Panc1 (cell line): ENCODE measurements around the gene SLC9B1. TPM values are rescaled to one million over a fixed set of nuclear protein-coding genes. Genes with fewer than 3 reads are reported as not detected.

Experiments used
- ATAC-seq: fragments of 200-7000 bp; cut with Tn5 transposase; 2 replicates; pipeline ENCODE4 v1.9.1; 2020; ENCODE audit warnings: mild to moderate bottlenecking, moderate library complexity
- BruUV-seq: library from RNA; stranded (reverse); fragments of 400-500 nt; replicated peaks from 2 replicates; lab custom pipeline; 2021; lab: Mats Ljungman, UMichigan
- CTCF ChIA-PET: fragments of 300-600 bp; sonication (Branson Sonifier 250); formaldehyde crosslinking; loops from one replicate; lab custom pipeline; 2022; ENCODE audit warnings: antibody characterized with exemption; lab: Charles Lee
- POLR2A ChIA-PET: fragments of 300-600 bp; sonication (Branson Sonifier 250); formaldehyde crosslinking; loops from one replicate; lab custom pipeline; 2022; ENCODE audit warnings: antibody characterized with exemption; lab: Charles Lee
- DNase-seq: peaks from one replicate; pipeline ENCODE4 v3.0.0-alpha.2; 2010; ENCODE audit warnings: low read depth, low spot score
- H3K27ac ChIP-seq: 2 replicates; pipeline ENCODE4 v1.5.1; 2011; ENCODE audit warnings: mild to moderate bottlenecking, low read length, inconsistent platforms
- H3K27me3 ChIP-seq: fragments of 200-500 bp; sonication (Bioruptor generic); 2 replicates; pipeline ENCODE4 v1.6.0; 2014; ENCODE audit warnings: low read length, inconsistent platforms; ENCODE audit not compliant: control insufficient read depth, insufficient read depth
- H3K36me3 ChIP-seq: fragments of 200-500 bp; sonication (Bioruptor generic); 2 replicates; pipeline ENCODE4 v1.5.1; 2014; ENCODE audit warnings: inconsistent platforms, mild to moderate bottlenecking, low read length, moderate library complexity; ENCODE audit not compliant: control insufficient read depth, insufficient read depth
- H3K4me1 ChIP-seq: 2 replicates; pipeline ENCODE4 v1.5.1; 2011; ENCODE audit warnings: inconsistent platforms, mild to moderate bottlenecking, low read length, moderate library complexity; ENCODE audit not compliant: control insufficient read depth, insufficient read depth
- H3K4me3 ChIP-seq, 2 experiments: 2 replicates each; pipeline ENCODE4 v1.5.1; 2011 to 2012; ENCODE audit warnings: low read depth in 2 of 2, low read length in 2 of 2, mild to moderate bottlenecking in 2 of 2, inconsistent platforms in 1 of 2, moderate library complexity in 1 of 2
- H3K9me3 ChIP-seq: fragments of 200-500 bp; sonication (Bioruptor generic); 2 replicates; pipeline ENCODE4 v1.5.1; 2014; ENCODE audit warnings: low read depth, mild to moderate bottlenecking, inconsistent platforms, low read length, moderate library complexity; ENCODE audit not compliant: control insufficient read depth, insufficient read depth
- POLR2AphosphoS5 ChIP-seq: IDR thresholded peaks from 2 replicates; pipeline ENCODE4 v1.6.1; 2012; ENCODE audit warnings: mild to moderate bottlenecking, low read depth, low read length, moderate library complexity
- REST ChIP-seq, 2 experiments: IDR thresholded peaks; 2 replicates each; pipeline ENCODE4 v1.6.1; 2011 to 2012; ENCODE audit warnings: low read depth in 2 of 2, control low read depth in 1 of 2, low read length in 1 of 2, mild to moderate bottlenecking in 1 of 2, moderate library complexity in 1 of 2; ENCODE audit not compliant: insufficient read depth in 1 of 2
- SIN3A ChIP-seq: IDR thresholded peaks from 2 replicates; pipeline ENCODE4 v1.6.1; 2012; ENCODE audit warnings: low read depth, mild to moderate bottlenecking, low read length, moderate library complexity, borderline replicate concordance; ENCODE audit not compliant: insufficient read depth
- TCF7L2 ChIP-seq: IDR thresholded peaks from 2 replicates; pipeline ENCODE4 v1.6.1; 2011; ENCODE audit warnings: mild to moderate bottlenecking, low read depth, low read length, inconsistent platforms
- in situ Hi-C: cut with HindIII; loops from 2 replicates; pipeline ENCODE4 v1.10.0; 2016; ENCODE audit warnings: low sequenced_read_pairs, low pct_unique_long_range_greater_than_20kb
- intact Hi-C: fragments of 100-400 bp; cut with micrococcal nuclease; formaldehyde crosslinking; loops from one replicate; pipeline ENCODE4 v1.10.0; 2022; ENCODE audit not compliant: unreplicated experiment
- total RNA-seq: library from RNA; stranded (reverse); gene quantifications from one replicate; pipeline ENCODE4 v1.2.1, GENCODE V29; 2021; ENCODE audit not compliant: unreplicated experiment
- TF ChIP-seq, protein P1 (sequence below): fragments of 450-650 bp; IDR thresholded peaks from 2 replicates; pipeline ENCODE4 v1.5.1; 2017; ENCODE audit warnings: mild to moderate bottlenecking

The SLC9B1 gene
- total RNA-seq, 1 experiment from 2014 or later, result 0.41 TPM

DNA sequence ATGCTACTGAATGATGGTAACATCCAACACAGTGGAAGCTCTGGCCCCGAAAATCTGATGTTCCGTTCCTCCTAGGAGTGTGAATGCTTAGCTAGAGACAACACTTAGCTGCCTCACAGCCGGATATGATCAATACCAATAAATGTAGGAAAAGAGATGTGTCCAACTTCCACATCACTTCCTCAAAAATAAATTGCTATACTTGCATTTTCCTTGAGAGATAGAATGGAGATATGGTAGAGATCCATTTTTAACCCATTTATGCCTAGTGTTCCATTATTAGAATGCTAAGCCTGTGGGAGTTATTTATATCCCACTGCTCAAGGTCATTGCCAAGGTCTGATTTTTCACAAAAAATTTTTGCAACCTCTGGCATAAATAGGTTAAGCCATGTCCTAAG, 5.5 kb upstream of the SLC9B1 start:
- in situ Hi-C loops, result no loop called here
- Histone ChIP-seq H3K9me3 (no peaks in the 10 kb centered on the region), H3K4me1 (no peaks in the 10 kb centered on the region), H3K4me3 (no peak overlapping the region), H3K36me3 (no peaks in the 10 kb centered on the region; the same call in 1 of the 2 replicates), H3K27ac (no peak overlapping the region), H3K27me3 (no peaks in the 10 kb centered on the region)
- intact Hi-C loops, result no loop called here
- DNase-seq (no peak), ATAC-seq (no peak)
- POLR2A ChIA-PET, result no interaction called here
- TF ChIP-seq REST (IDR thresholded peaks at IDR 0.05; ENCODE audit: insufficient read depth in 1 of 2, low read depth in 2 of 2, low read length in 1 of 2) (no peak), POLR2AphosphoS5 (no peak), SIN3A (no peak), TCF7L2 (no peak)
- TF ChIP-seq, protein P1, sequence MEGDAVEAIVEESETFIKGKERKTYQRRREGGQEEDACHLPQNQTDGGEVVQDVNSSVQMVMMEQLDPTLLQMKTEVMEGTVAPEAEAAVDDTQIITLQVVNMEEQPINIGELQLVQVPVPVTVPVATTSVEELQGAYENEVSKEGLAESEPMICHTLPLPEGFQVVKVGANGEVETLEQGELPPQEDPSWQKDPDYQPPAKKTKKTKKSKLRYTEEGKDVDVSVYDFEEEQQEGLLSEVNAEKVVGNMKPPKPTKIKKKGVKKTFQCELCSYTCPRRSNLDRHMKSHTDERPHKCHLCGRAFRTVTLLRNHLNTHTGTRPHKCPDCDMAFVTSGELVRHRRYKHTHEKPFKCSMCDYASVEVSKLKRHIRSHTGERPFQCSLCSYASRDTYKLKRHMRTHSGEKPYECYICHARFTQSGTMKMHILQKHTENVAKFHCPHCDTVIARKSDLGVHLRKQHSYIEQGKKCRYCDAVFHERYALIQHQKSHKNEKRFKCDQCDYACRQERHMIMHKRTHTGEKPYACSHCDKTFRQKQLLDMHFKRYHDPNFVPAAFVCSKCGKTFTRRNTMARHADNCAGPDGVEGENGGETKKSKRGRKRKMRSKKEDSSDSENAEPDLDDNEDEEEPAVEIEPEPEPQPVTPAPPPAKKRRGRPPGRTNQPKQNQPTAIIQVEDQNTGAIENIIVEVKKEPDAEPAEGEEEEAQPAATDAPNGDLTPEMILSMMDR, result no peak
- BruUV-seq, result no TSS peak
- CTCF ChIA-PET, result no interaction called here

- H3K27ac ChIP-seq, result no peak overlapping the region
- intact Hi-C loops, result no loop called here
Measured at GRCh38 chr4:103021120-103021519, 1.6 kb upstream of the SLC9B1 start.

More at GRCh38 chr4:103021120-103021519, 1.6 kb upstream of the SLC9B1 start:
- ATAC-seq (no peak), DNase-seq (no peak)
- ChIA-PET CTCF (no interaction called here), POLR2A (no interaction called here)
- H3K36me3 ChIP-seq, result no peaks in the 10 kb centered on the region
- H3K27me3 ChIP-seq, result no peaks in the 10 kb centered on the region
- H3K4me1 ChIP-seq, result no peaks in the 10 kb centered on the region
- TF ChIP-seq, protein P1, result no peak
- TF ChIP-seq POLR2AphosphoS5 (no peak), REST (IDR thresholded peaks at IDR 0.05; ENCODE audit: insufficient read depth in 1 of 2, low read depth in 2 of 2, low read length in 1 of 2) (no peak), SIN3A (no peak), TCF7L2 (no peak)
- H3K4me3 ChIP-seq, result no peak overlapping the region
- no peaks in the 10 kb centered on the region for H3K9me3 ChIP-seq
- BruUV-seq, result no TSS peak
- in situ Hi-C loops, result no loop called here
